GM23338 (cell line): ENCODE results near the gene BIRC3. TPM values are rescaled to one million over a fixed set of nuclear protein-coding genes. Genes with fewer than 3 reads are reported as not detected.

Experiments
- ATAC-seq: fragments of 200-7000 bp; cut with Tn5 transposase; 3 replicates; pipeline ENCODE4 v1.9.1; 2020
- DNase-seq: peaks from one replicate; pipeline ENCODE4 v3.0.0-alpha.2; 2015; ENCODE audit warnings: low spot score
- H2AFZ ChIP-seq: fragments of 200-600 bp; sonication (generic); 2 replicates; pipeline ENCODE4 v1.8.0; 2016; ENCODE audit warnings: antibody characterized with exemption, mild to moderate bottlenecking, moderate library complexity
- H3F3A ChIP-seq: fragments of 200-600 bp; sonication (generic); replicated peaks from 2 replicates; pipeline ENCODE4 v1.8.0; 2017; ENCODE audit warnings: antibody characterized with exemption, mixed run types, low read depth
- H3K27ac ChIP-seq: fragments of 200-600 bp; sonication (generic); 2 replicates; pipeline ENCODE4 v1.6.1; 2016; ENCODE audit warnings: low read depth
- H3K27me3 ChIP-seq: fragments of 200-600 bp; sonication (generic); 2 replicates; pipeline ENCODE4 v1.8.0; 2016; ENCODE audit warnings: mild to moderate bottlenecking, mixed run types, moderate library complexity; ENCODE audit not compliant: insufficient read depth
- H3K36me3 ChIP-seq: fragments of 200-600 bp; sonication (generic); 2 replicates; pipeline ENCODE4 v1.8.0; 2016; ENCODE audit warnings: mild to moderate bottlenecking; ENCODE audit not compliant: insufficient read depth
- H3K4me1 ChIP-seq: fragments of 200-600 bp; sonication (generic); 2 replicates; pipeline ENCODE4 v1.8.0; 2016; ENCODE audit warnings: mild to moderate bottlenecking, moderate library complexity; ENCODE audit not compliant: insufficient read depth
- H3K4me2 ChIP-seq: fragments of 200-600 bp; sonication (generic); 2 replicates; pipeline ENCODE4 v1.7.1; 2017; ENCODE audit warnings: mixed run types
- H3K4me3 ChIP-seq: fragments of 200-600 bp; sonication (generic); 2 replicates; pipeline ENCODE4 v1.6.1; 2016; ENCODE audit warnings: mixed run types
- H3K79me2 ChIP-seq: fragments of 200-600 bp; sonication (generic); replicated peaks from 2 replicates; pipeline ENCODE4 v1.8.0; 2017; ENCODE audit warnings: mild to moderate bottlenecking; ENCODE audit not compliant: insufficient read depth
- H3K9me2 ChIP-seq: fragments of 200-600 bp; sonication (generic); 2 replicates; pipeline ENCODE4 v1.8.0; 2017; ENCODE audit not compliant: insufficient read depth
- H4K20me1 ChIP-seq: fragments of 200-600 bp; sonication (generic); replicated peaks from 2 replicates; pipeline ENCODE4 v1.8.0; 2017; ENCODE audit warnings: mild to moderate bottlenecking; ENCODE audit not compliant: insufficient read depth
- H3K27ac Mint-ChIP-seq: 2 replicates; pipeline ENCODE4 v1.8.0; 2020; ENCODE audit warnings: inconsistent platforms, mild to moderate bottlenecking, moderate library complexity, mixed read lengths
- H3K27me3 Mint-ChIP-seq: 3 replicates; pipeline ENCODE4 v1.8.0; 2022; ENCODE audit warnings: low read depth, mild to moderate bottlenecking, moderate library complexity, mixed read lengths, inconsistent platforms; ENCODE audit not compliant: insufficient read depth, poor library complexity
- H3K36me3 Mint-ChIP-seq: 3 replicates; pipeline ENCODE4 v1.8.0; 2021; ENCODE audit warnings: low read depth, mild to moderate bottlenecking, inconsistent platforms, moderate library complexity, mixed read lengths
- H3K4me1 Mint-ChIP-seq: 3 replicates; pipeline ENCODE4 v1.8.0; 2020; ENCODE audit warnings: mild to moderate bottlenecking, inconsistent platforms, mixed read lengths
- H3K4me3 Mint-ChIP-seq: 3 replicates; pipeline ENCODE4 v1.8.0; 2021; ENCODE audit warnings: moderate library complexity, mild to moderate bottlenecking, inconsistent platforms, mixed read lengths
- H3K9me3 Mint-ChIP-seq: 3 replicates; pipeline ENCODE4 v1.8.0; 2020; ENCODE audit warnings: moderate library complexity, mild to moderate bottlenecking, inconsistent platforms, mixed read lengths
- CREB1 ChIP-seq: fragments of 250-450 bp; sonication (Bioruptor Pico); IDR thresholded peaks from 2 replicates; pipeline ENCODE4 v1.5.0; 2020; ENCODE audit warnings: low read depth, mild to moderate bottlenecking, moderate library complexity
- EZH2 ChIP-seq: fragments of 200-600 bp; sonication (generic); IDR thresholded peaks from one replicate; pipeline ENCODE4 v1.8.0; 2017; ENCODE audit warnings: antibody characterized with exemption, mild to moderate bottlenecking, low read depth; ENCODE audit not compliant: unreplicated experiment
- EZH2phosphoT487 ChIP-seq: fragments of 200-600 bp; sonication (generic); IDR thresholded peaks from one replicate; pipeline ENCODE4 v1.8.1; 2018; ENCODE audit warnings: antibody characterized with exemption; ENCODE audit not compliant: unreplicated experiment
- JUNB ChIP-seq: IDR thresholded peaks from one replicate; pipeline ENCODE4 v1.6.1; 2016; ENCODE audit warnings: antibody characterized with exemption; ENCODE audit not compliant: unreplicated experiment
- STAT1 ChIP-seq: IDR thresholded peaks from one replicate; pipeline ENCODE4 v1.6.1; 2016; ENCODE audit warnings: antibody characterized with exemption; ENCODE audit not compliant: unreplicated experiment
- ZNF114 ChIP-seq: fragments of 250-450 bp; sonication (Bioruptor Pico); IDR thresholded peaks from 2 replicates; pipeline ENCODE4 v1.5.0; 2020; ENCODE audit warnings: mild to moderate bottlenecking, moderate library complexity
- ZNF331 ChIP-seq: fragments of 250-450 bp; sonication (Bioruptor Pico); IDR thresholded peaks from 2 replicates; pipeline ENCODE4 v1.5.0; 2020; ENCODE audit warnings: low read depth, mild to moderate bottlenecking, moderate library complexity
- polyA plus RNA-seq: library from polyadenylated mRNA; unstranded; fragments of >200 nt; fragmentation: Nextera tagmentation; extraction: Ambion mirVana; gene quantifications from 2 replicates; pipeline ENCODE4 v1.2.1, GENCODE V29; 2016
- total RNA-seq: library from RNA; depleted of rRNA; stranded (reverse); fragments of >200 nt; shearing (Covaris generic); gene quantifications from 2 replicates; pipeline ENCODE4 v1.2.3, GENCODE V29; 2014
- TF ChIP-seq, protein P1 (sequence below): IDR thresholded peaks from one replicate; pipeline ENCODE4 v1.6.1; 2018; ENCODE audit warnings: antibody characterized with exemption; ENCODE audit not compliant: unreplicated experiment
- TF ChIP-seq, protein P2 (sequence below), 2 experiments: fragments of 200-600 bp in 1 of 2; sonication (generic) in 1 of 2; conservative IDR thresholded peaks; 2 replicates each; pipeline versions ENCODE4 v1.5.1 to v1.6.1; 2016 to 2017; ENCODE audit warnings: antibody characterized with exemption in 2 of 2, low read depth in 2 of 2, mild to moderate bottlenecking in 2 of 2, moderate library complexity in 1 of 2

BIRC3 gene
- total and polyA plus RNA-seq, 2 experiments from 2014 or later: 0.03 TPM; not detected in 1

DNA sequence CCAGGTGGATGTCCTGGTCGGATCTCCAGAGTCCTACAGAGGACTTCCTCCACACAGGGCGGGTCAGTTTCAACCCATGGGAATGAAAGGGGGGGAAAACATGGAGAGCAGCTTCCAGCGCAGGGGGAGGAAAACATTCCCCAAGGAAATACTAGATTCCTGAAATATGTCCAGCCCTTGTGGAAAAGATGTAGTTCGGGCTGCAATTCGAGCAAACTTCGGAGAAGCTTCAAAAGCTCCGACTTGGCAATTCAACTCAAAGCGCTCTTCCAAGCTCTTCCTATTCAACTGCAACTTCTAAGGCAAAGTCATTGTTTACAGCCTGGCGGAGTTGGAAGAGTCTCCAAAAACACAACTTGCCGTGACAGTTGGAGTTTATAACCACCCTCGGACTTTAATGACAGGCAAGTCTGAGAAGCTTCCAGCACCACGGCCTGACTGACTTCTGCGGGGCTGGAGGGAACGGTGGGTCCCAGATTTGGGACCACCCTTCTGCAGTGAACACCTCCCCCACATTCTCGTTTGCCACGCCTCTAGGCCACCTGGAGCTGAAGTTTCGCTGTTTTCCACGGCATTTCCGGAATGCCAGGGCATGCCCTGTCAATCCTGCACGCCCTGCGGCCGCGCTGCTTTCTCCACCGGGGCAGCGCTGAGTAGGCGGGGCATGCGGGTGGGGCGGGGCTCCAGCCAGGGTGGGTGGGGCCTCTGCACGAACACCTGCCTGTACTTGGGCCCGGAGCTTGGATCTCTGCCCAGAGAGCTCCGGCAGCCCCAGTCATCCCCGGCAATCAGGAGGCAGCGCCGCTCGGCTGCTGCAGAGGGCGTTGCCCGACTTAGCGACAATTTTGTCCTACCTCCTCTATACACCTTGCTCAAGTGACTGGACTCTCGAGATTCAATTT, 49.0 kb upstream of the BIRC3 start (continued):
- TF ChIP-seq, protein P1, sequence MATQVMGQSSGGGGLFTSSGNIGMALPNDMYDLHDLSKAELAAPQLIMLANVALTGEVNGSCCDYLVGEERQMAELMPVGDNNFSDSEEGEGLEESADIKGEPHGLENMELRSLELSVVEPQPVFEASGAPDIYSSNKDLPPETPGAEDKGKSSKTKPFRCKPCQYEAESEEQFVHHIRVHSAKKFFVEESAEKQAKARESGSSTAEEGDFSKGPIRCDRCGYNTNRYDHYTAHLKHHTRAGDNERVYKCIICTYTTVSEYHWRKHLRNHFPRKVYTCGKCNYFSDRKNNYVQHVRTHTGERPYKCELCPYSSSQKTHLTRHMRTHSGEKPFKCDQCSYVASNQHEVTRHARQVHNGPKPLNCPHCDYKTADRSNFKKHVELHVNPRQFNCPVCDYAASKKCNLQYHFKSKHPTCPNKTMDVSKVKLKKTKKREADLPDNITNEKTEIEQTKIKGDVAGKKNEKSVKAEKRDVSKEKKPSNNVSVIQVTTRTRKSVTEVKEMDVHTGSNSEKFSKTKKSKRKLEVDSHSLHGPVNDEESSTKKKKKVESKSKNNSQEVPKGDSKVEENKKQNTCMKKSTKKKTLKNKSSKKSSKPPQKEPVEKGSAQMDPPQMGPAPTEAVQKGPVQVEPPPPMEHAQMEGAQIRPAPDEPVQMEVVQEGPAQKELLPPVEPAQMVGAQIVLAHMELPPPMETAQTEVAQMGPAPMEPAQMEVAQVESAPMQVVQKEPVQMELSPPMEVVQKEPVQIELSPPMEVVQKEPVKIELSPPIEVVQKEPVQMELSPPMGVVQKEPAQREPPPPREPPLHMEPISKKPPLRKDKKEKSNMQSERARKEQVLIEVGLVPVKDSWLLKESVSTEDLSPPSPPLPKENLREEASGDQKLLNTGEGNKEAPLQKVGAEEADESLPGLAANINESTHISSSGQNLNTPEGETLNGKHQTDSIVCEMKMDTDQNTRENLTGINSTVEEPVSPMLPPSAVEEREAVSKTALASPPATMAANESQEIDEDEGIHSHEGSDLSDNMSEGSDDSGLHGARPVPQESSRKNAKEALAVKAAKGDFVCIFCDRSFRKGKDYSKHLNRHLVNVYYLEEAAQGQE: no peak
- TF ChIP-seq JUNB: no peak
- no peak for TF ChIP-seq ZNF331 (CRISPR knock-in tag)
- no peak for TF ChIP-seq EZH2phosphoT487
- TF ChIP-seq ZNF114 (CRISPR knock-in tag): no peak
- no peak for TF ChIP-seq CREB1 (CRISPR knock-in tag)
- TF ChIP-seq STAT1: no peak
- no peak for TF ChIP-seq EZH2

DNA sequence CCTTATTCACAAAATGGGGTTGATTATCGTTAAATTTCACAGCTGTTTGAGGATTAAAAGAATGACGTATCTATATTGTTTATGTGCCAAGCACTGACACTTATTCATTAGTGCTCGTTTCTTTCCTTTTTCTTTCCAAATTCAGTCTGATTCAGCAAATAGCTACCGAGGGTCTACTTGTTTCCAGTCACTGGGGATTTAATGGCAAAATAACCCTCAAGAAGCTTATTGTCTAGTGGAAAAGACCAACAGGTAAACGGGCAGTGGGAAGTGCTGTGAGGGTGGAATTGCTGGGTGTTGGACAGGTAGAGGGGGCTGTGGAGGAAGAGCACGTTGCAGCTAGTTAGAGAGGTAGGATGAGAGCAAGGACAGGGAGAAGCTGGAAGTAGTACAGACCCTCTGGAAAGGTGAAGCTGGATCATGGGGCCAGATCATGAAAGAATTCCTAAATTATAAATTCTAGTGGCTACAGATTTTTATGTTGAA, 48.3 kb upstream of the BIRC3 start:
- peaks cover 27% of the 10 kb centered on the region for H3K4me1 Mint-ChIP-seq
- peak overlapping the region; percentile 57 for H3K4me3 ChIP-seq
- no peaks in the 10 kb centered on the region for H3K9me3 Mint-ChIP-seq
- H3F3A ChIP-seq: no peaks in the 10 kb centered on the region; the same call in 1 of the 2 replicates
- H3K27ac ChIP-seq: no peak overlapping the region
- no peak for TF ChIP-seq CREB1 (CRISPR knock-in tag)
- TF ChIP-seq, protein P2, sequence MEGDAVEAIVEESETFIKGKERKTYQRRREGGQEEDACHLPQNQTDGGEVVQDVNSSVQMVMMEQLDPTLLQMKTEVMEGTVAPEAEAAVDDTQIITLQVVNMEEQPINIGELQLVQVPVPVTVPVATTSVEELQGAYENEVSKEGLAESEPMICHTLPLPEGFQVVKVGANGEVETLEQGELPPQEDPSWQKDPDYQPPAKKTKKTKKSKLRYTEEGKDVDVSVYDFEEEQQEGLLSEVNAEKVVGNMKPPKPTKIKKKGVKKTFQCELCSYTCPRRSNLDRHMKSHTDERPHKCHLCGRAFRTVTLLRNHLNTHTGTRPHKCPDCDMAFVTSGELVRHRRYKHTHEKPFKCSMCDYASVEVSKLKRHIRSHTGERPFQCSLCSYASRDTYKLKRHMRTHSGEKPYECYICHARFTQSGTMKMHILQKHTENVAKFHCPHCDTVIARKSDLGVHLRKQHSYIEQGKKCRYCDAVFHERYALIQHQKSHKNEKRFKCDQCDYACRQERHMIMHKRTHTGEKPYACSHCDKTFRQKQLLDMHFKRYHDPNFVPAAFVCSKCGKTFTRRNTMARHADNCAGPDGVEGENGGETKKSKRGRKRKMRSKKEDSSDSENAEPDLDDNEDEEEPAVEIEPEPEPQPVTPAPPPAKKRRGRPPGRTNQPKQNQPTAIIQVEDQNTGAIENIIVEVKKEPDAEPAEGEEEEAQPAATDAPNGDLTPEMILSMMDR (conservative IDR thresholded peaks at IDR 0.05; ENCODE audit: low read depth in 2 of 2): peak; percentile 29 to 38
- H4K20me1 ChIP-seq: no peaks in the 10 kb centered on the region
- H3K36me3 Mint-ChIP-seq: no peaks in the 10 kb centered on the region
- no peaks in the 10 kb centered on the region for H3K9me2 ChIP-seq
- H2AFZ ChIP-seq: peak overlapping the region; percentile 72
- H3K4me2 ChIP-seq: peak overlapping the region; percentile 83
- peaks cover 26% of the 10 kb centered on the region for H3K4me1 ChIP-seq
- no peaks in the 10 kb centered on the region for H3K79me2 ChIP-seq
- no peak overlapping the region for H3K27ac Mint-ChIP-seq
- H3K27me3 Mint-ChIP-seq: peaks cover 10% of the 10 kb centered on the region
- DNase-seq (peak; percentile 10), ATAC-seq (peak; percentile 59)
- peak overlapping the region; percentile 51 for H3K4me3 Mint-ChIP-seq
- H3K36me3 ChIP-seq: no peaks in the 10 kb centered on the region
- H3K27me3 ChIP-seq: 0 out of 2 replicates have a peak, but pooled peaks cover 3% of the 10 kb centered on the region
